HCT116 (cell line): ENCODE measurements around the gene MRPS33. TPM values are rescaled to one million over a fixed set of nuclear protein-coding genes. Genes with fewer than 3 reads are reported as not detected.

Experiments
- ATAC-seq: fragments of 200-7000 bp; cut with Tn5 transposase; 2 replicates; pipeline ENCODE4 v1.9.1; 2020; ENCODE audit warnings: mild to moderate bottlenecking, moderate library complexity
- BruUV-seq: library from RNA; stranded (reverse); fragments of 400-500 nt; replicated peaks from 2 replicates; lab custom pipeline; 2021; lab: Mats Ljungman, UMichigan
- CTCF ChIA-PET: fragments of 300-600 bp; sonication (Branson Sonifier 250); formaldehyde crosslinking; loops from one replicate; lab custom pipeline; 2021; ENCODE audit warnings: antibody characterized with exemption; lab: Charles Lee
- POLR2A ChIA-PET: fragments of 300-600, 350-600 bp; sonication (Branson Sonifier 250); formaldehyde crosslinking; loops from one replicate; lab custom pipeline; 2021; ENCODE audit warnings: antibody characterized with exemption; lab: Charles Lee
- RAD21 ChIA-PET, 2 experiments: fragments of 300-600 bp; sonication (Branson Sonifier 250); formaldehyde crosslinking; loops; one replicate each; lab custom pipeline; 2023; ENCODE audit warnings: low total read pairs in 2 of 2; ENCODE audit not compliant: uncharacterized antibody in 2 of 2, unreplicated experiment in 2 of 2, low non-redundant PET in 1 of 2; lab: Charles Lee
- DNase-seq: peaks from one replicate; pipeline ENCODE4 v3.0.0-alpha.2; 2010; ENCODE audit warnings: low read depth, low spot score
- H2AFZ ChIP-seq: fragments of 200-600 bp; shearing (Covaris generic), sonication (generic); 2 replicates; pipeline ENCODE4 v1.6.1; 2017; ENCODE audit warnings: low read depth, mixed run types, mixed read lengths, antibody characterized with exemption, low read length; ENCODE audit not compliant: poor library complexity, severe bottlenecking
- H3K27ac ChIP-seq: 2 replicates; pipeline ENCODE4 v1.5.1; 2012; ENCODE audit warnings: low read depth, low read length
- H3K27me3 ChIP-seq: fragments of 200-600 bp; sonication (generic); 2 replicates; pipeline ENCODE4 v1.6.1; 2016; ENCODE audit warnings: mixed run types, low read length, mixed read lengths; ENCODE audit not compliant: insufficient read depth
- H3K36me3 ChIP-seq, 2 experiments: fragments of 200-500 bp in 1 of 2; fragments of 200-600 bp in 1 of 2; sonication (Bioruptor generic) in 1 of 2; sonication (generic) in 1 of 2; 2 replicates each; pipeline versions ENCODE4 v1.5.1 to v1.6.1; 2014 to 2016; ENCODE audit warnings: low read length in 2 of 2, inconsistent platforms in 1 of 2, mixed read lengths in 1 of 2, mixed run types in 1 of 2; ENCODE audit not compliant: insufficient read depth in 2 of 2, control insufficient read depth in 1 of 2
- H3K4me1 ChIP-seq, 2 experiments: fragments of 200-600 bp in 1 of 2; sonication (generic) in 1 of 2; 2 replicates each; pipeline versions ENCODE4 v1.5.1 to v1.6.1; 2012 to 2017; ENCODE audit warnings: low read length in 2 of 2, inconsistent platforms in 1 of 2, mild to moderate bottlenecking in 1 of 2, mixed read lengths in 1 of 2, mixed run types in 1 of 2, moderate library complexity in 1 of 2; ENCODE audit not compliant: insufficient read depth in 2 of 2, control insufficient read depth in 1 of 2
- H3K4me2 ChIP-seq: fragments of 200-600 bp; sonication (generic); 2 replicates; pipeline ENCODE4 v1.6.1; 2017; ENCODE audit warnings: mixed run types, low read length, mixed read lengths
- H3K4me3 ChIP-seq, 2 experiments: fragments of 200-600 bp in 1 of 2; sonication (generic) in 1 of 2; replicated peaks in 1 of 2; 2 replicates each; pipeline ENCODE4 v1.5.1; 2011 to 2016; ENCODE audit warnings: low read length in 2 of 2, control low read depth in 1 of 2, low read depth in 1 of 2, mild to moderate bottlenecking in 1 of 2, mixed read lengths in 1 of 2, mixed run types in 1 of 2
- H3K79me2 ChIP-seq: fragments of 200-600 bp; sonication (generic); 2 replicates; pipeline ENCODE4 v1.6.1; 2017; ENCODE audit warnings: mild to moderate bottlenecking, mixed run types, low read length, moderate library complexity, mixed read lengths; ENCODE audit not compliant: insufficient read depth
- H3K9ac ChIP-seq: fragments of 200-600 bp; sonication (generic); 2 replicates; pipeline ENCODE4 v1.6.1; 2016; ENCODE audit warnings: low read length, mixed read lengths
- H3K9me2 ChIP-seq: fragments of 200-600 bp; sonication (generic), shearing (Covaris generic); 2 replicates; pipeline ENCODE4 v1.6.1; 2017; ENCODE audit warnings: mixed run types, mild to moderate bottlenecking, moderate library complexity; ENCODE audit not compliant: insufficient read depth
- H3K9me3 ChIP-seq, 2 experiments: fragments of 200-500 bp in 1 of 2; fragments of 200-600 bp in 1 of 2; sonication (Bioruptor generic) in 1 of 2; sonication (generic) in 1 of 2; 2 replicates each; pipeline ENCODE4 v1.6.1; 2014 to 2017; ENCODE audit warnings: low read length in 2 of 2, mixed read lengths in 2 of 2, inconsistent platforms in 1 of 2, low read depth in 1 of 2, mild to moderate bottlenecking in 1 of 2, mixed run types in 1 of 2, moderate library complexity in 1 of 2; ENCODE audit not compliant: control insufficient read depth in 1 of 2, insufficient read depth in 1 of 2
- H4K20me1 ChIP-seq: fragments of 200-600 bp; sonication (generic), shearing (Covaris generic); 2 replicates; pipeline ENCODE4 v1.6.1; 2017; ENCODE audit warnings: mixed run types, mild to moderate bottlenecking, moderate library complexity; ENCODE audit not compliant: insufficient read depth
- ATF3 ChIP-seq: IDR thresholded peaks from 2 replicates; pipeline ENCODE4 v1.6.1; 2012
- EGR1 ChIP-seq: IDR thresholded peaks from 2 replicates; pipeline ENCODE4 v1.6.1; 2012; ENCODE audit warnings: low read depth
- EZH2 ChIP-seq: fragments of 200-600 bp; sonication (generic); IDR thresholded peaks from 2 replicates; pipeline ENCODE4 v1.6.1; 2017; ENCODE audit warnings: antibody characterized with exemption, mixed run types
- EZH2phosphoT487 ChIP-seq: fragments of 200-600 bp; IDR thresholded peaks from 2 replicates; pipeline ENCODE4 v1.6.1; 2018; ENCODE audit warnings: antibody characterized with exemption, borderline replicate concordance
- FOSL1 ChIP-seq: IDR thresholded peaks from 2 replicates; pipeline ENCODE4 v1.6.1; 2012; ENCODE audit warnings: low read depth
- POLR2AphosphoS5 ChIP-seq: IDR thresholded peaks from 2 replicates; pipeline ENCODE4 v1.6.1; 2011; ENCODE audit warnings: mild to moderate bottlenecking, low read depth, low read length, moderate library complexity
- SP1 ChIP-seq: IDR thresholded peaks from 2 replicates; pipeline ENCODE4 v1.6.1; 2012; ENCODE audit warnings: low read depth
- SRF ChIP-seq: IDR thresholded peaks from 2 replicates; pipeline ENCODE4 v1.6.1; 2012; ENCODE audit warnings: low read depth
- YY1 ChIP-seq: IDR thresholded peaks from 2 replicates; pipeline ENCODE4 v1.6.1; 2011; ENCODE audit warnings: low read length, low read depth, moderate library complexity, mild to moderate bottlenecking; ENCODE audit not compliant: insufficient replicate concordance; ENCODE audit errors: extremely low read depth
- ZNF274 ChIP-seq: fragments of 200-500 bp; sonication (Bioruptor generic); IDR thresholded peaks from 2 replicates; pipeline ENCODE4 v1.6.1; 2014; ENCODE audit warnings: mild to moderate bottlenecking, low read depth, low read length, inconsistent platforms
- intact Hi-C: fragments of 100-400 bp; cut with micrococcal nuclease; formaldehyde crosslinking; loops from 2 replicates; pipeline ENCODE4 v1.10.0; 2022
- total RNA-seq: library from RNA; stranded (reverse); gene quantifications from one replicate; pipeline ENCODE4 v1.2.1, GENCODE V29; 2021; ENCODE audit not compliant: unreplicated experiment
- TF ChIP-seq, protein P1 (sequence below): IDR thresholded peaks from 2 replicates; pipeline ENCODE4 v1.6.1; 2011; ENCODE audit warnings: mild to moderate bottlenecking, low read length, moderate library complexity; ENCODE audit not compliant: insufficient replicate concordance; ENCODE audit errors: extremely low read depth
- TF ChIP-seq, protein P2 (sequence below): IDR thresholded peaks from 2 replicates; pipeline ENCODE4 v1.6.1; 2012

Gene MRPS33
- total RNA-seq, 1 experiment from 2014 or later: 77.3 TPM

- ChIA-PET POLR2A (interaction anchor here (0.7 kb wide), 1 partner anchor 303 kb away, joined by 5 read pairs; no protein-coding TSS in a partner anchor), CTCF (interaction anchor here (0.7 to 1.2 kb wide), 4 partner anchors 181 to 493 kb away, joined by 3 to 5 read pairs (median 4); no protein-coding TSS in a partner anchor), RAD21 (no interaction called here)
- no peak overlapping the region for H3K4me3 ChIP-seq
- no peak overlapping the region for H3K9ac ChIP-seq
- DNase-seq: no peak
- intact Hi-C loops: loop anchor here (5.0 kb wide), 1 partner anchor 534 kb away; the partner anchor contains the start of gene MKRN1
- no peaks in the 10 kb centered on the region for H3K9me3 ChIP-seq
- no peak overlapping the region for H2AFZ ChIP-seq
- no peaks in the 10 kb centered on the region for H3K27me3 ChIP-seq
- no peak overlapping the region for H3K4me2 ChIP-seq
- ATAC-seq: no peak
- no peaks in the 10 kb centered on the region for H3K9me2 ChIP-seq
- peaks cover 5 to 20% of the 10 kb centered on the region in 2 experiments; a peak in 3 of 4 replicates for H3K4me1 ChIP-seq
- H4K20me1 ChIP-seq: no peaks in the 10 kb centered on the region; the same call in 1 of the 2 replicates
- H3K36me3 ChIP-seq: peaks cover 7 to 12% of the 10 kb centered on the region in 2 experiments; a peak in 3 of 4 replicates
- no TSS peak for BruUV-seq
- no peak overlapping the region for H3K27ac ChIP-seq
- peaks cover 42% of the 10 kb centered on the region for H3K79me2 ChIP-seq
- TF ChIP-seq ATF3: no peak
These were observed 3.3 kb downstream of the MRPS33 start for GRCh38 chr7:141011443-141011842.

GRCh38 chr7:141003172-141004065, 11.3 kb downstream of the MRPS33 start:
- no TSS peak for BruUV-seq

More at GRCh38 chr7:141003172-141004065, 11.3 kb downstream of the MRPS33 start:
- Histone ChIP-seq H3K9me3 (no peaks in the 10 kb centered on the region), H3K36me3 (peaks cover 7 to 14% of the 10 kb centered on the region in 2 experiments; a peak in 3 of 4 replicates), H2AFZ (no peak overlapping the region), H3K9ac (no peak overlapping the region), H4K20me1 (no peaks in the 10 kb centered on the region), H3K27me3 (no peaks in the 10 kb centered on the region; the same call in 1 of the 2 replicates), H3K79me2 (no peaks in the 10 kb centered on the region), H3K4me1 (no peaks in the 10 kb centered on the region), H3K4me2 (no peak overlapping the region), H3K4me3 (no peak overlapping the region), H3K9me2 (no peaks in the 10 kb centered on the region), H3K27ac (no peak overlapping the region)
- ATAC-seq (no peak), DNase-seq (no peak)
- ChIA-PET CTCF (interaction anchor here (1.3 kb wide), 1 partner anchor 350 kb away, joined by 3 read pairs; no protein-coding TSS in a partner anchor), POLR2A (no interaction called here), RAD21 (no interaction called here)
- no peak for TF ChIP-seq YY1
- TF ChIP-seq, protein P1, sequence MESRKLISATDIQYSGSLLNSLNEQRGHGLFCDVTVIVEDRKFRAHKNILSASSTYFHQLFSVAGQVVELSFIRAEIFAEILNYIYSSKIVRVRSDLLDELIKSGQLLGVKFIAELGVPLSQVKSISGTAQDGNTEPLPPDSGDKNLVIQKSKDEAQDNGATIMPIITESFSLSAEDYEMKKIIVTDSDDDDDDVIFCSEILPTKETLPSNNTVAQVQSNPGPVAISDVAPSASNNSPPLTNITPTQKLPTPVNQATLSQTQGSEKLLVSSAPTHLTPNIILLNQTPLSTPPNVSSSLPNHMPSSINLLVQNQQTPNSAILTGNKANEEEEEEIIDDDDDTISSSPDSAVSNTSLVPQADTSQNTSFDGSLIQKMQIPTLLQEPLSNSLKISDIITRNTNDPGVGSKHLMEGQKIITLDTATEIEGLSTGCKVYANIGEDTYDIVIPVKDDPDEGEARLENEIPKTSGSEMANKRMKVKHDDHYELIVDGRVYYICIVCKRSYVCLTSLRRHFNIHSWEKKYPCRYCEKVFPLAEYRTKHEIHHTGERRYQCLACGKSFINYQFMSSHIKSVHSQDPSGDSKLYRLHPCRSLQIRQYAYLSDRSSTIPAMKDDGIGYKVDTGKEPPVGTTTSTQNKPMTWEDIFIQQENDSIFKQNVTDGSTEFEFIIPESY: no peak
- TF ChIP-seq SP1: no peak
- TF ChIP-seq FOSL1: no peak
- no peak for TF ChIP-seq POLR2AphosphoS5
- TF ChIP-seq SRF: no peak
- TF ChIP-seq EGR1: no peak
- no peak for TF ChIP-seq ATF3
- TF ChIP-seq EZH2: no peak
- no peak for TF ChIP-seq ZNF274
- no peak for TF ChIP-seq EZH2phosphoT487
- TF ChIP-seq, protein P2, sequence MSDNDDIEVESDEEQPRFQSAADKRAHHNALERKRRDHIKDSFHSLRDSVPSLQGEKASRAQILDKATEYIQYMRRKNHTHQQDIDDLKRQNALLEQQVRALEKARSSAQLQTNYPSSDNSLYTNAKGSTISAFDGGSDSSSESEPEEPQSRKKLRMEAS: no peak
- intact Hi-C loops: no loop called here
